ENCODE measurements around the gene TMEM250.
"Not testable (repeated sequence)": the region's sequence is repeated elsewhere in the genome, so short reads cannot be mapped to it uniquely, and the experiment has no call there.

TMEM250 gene

DNA sequence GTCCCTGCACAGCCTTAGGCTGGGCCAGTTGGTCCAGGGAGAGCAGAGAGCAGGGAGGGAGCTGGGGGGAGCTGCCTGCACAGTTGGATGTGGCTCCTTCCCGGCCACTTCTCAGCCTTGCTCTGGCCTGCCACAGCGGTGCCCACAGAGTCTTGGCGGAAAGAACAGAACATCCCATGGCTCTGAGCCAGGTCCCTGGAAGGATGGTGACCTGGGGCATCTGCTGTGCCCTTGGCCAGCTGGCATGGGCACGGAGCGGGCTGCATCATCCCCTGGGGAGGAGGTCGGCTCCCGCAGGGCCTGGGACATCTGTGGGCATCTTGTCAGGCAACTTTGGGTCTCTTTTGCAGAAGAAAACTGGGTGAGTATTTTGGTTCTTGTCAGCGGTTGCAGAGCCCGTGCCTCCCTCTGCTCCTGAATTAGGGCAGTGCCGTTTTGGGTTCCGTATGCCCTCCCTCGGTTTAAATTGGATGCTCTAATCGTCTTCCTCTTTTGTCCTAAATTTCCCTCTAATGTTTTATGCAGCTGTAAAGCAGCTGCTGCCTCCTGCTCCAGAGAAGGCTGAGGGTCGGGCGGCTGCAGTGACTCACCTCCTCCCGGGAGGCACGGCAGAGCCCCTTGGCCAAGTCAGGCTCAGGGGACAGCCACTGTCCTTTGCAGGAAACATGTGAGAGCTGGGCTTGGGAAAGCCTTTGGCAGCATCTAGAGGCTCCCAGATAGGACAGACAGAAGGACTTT, 13.1 kb downstream of the TMEM250 start:
- Mint-ChIP-seq H3K36me3 (ENCODE audit: low read depth) (no peaks in the 10 kb centered on the region), H3K4me1 (ENCODE audit: low read depth) (peaks cover 20% of the 10 kb centered on the region), H3K27ac (no peak overlapping the region), H3K9me3 (no peaks in the 10 kb centered on the region), H3K27me3 (ENCODE audit: low read depth) (no peaks in the 10 kb centered on the region), H3K4me3 (no peak overlapping the region)
- no peak for DNase-seq (ENCODE audit: low spot score)

DNA sequence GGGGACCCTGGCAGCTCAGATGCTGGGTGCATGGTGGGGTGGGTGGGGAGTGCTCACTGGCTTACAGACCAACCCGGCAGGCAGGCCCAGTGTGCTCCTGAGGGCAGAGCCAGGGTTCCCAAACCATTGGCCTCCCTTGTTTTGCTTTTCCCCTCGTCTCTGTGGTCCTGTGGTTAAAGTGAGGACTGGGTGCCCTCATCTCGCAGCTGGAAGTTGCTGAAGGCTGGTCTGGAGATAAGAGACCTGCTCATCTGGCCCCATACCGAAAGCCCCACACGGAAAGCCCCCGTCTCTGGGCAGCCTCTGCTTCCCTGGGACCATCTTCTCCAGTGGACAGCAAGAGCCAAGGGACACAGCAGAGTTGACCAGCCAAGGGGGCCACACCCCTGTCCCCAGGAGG, 13.8 kb downstream of the TMEM250 start:
- Mint-ChIP-seq H3K36me3 (ENCODE audit: low read depth) (no peaks in the 10 kb centered on the region), H3K27ac (no peak overlapping the region), H3K27me3 (ENCODE audit: low read depth) (no peaks in the 10 kb centered on the region), H3K4me1 (ENCODE audit: low read depth) (peaks cover 18% of the 10 kb centered on the region), H3K4me3 (no peak overlapping the region), H3K9me3 (no peaks in the 10 kb centered on the region)
- no peak for DNase-seq (ENCODE audit: low spot score)

DNA sequence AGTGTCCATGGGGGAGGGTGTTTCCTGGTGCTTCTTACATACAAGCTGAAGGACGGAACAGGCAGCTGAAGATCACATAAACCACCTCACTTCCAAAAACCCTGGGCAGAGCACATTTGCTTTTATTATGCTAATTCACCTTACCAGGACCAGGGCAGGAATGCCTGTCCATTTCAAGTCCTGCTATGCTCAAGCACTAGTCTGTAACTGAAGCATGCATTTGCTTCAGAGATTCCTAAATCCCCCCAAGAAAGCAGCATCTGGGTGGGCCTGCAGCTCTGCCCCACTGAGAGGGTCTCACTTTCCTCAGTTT, 14.2 kb downstream of the TMEM250 start:
- Mint-ChIP-seq H3K4me3 (no peak overlapping the region), H3K4me1 (ENCODE audit: low read depth) (peaks cover 17% of the 10 kb centered on the region), H3K36me3 (ENCODE audit: low read depth) (no peaks in the 10 kb centered on the region), H3K27me3 (ENCODE audit: low read depth) (no peaks in the 10 kb centered on the region), H3K9me3 (no peaks in the 10 kb centered on the region), H3K27ac (no peak overlapping the region)
- DNase-seq (ENCODE audit: low spot score) = no peak

DNA sequence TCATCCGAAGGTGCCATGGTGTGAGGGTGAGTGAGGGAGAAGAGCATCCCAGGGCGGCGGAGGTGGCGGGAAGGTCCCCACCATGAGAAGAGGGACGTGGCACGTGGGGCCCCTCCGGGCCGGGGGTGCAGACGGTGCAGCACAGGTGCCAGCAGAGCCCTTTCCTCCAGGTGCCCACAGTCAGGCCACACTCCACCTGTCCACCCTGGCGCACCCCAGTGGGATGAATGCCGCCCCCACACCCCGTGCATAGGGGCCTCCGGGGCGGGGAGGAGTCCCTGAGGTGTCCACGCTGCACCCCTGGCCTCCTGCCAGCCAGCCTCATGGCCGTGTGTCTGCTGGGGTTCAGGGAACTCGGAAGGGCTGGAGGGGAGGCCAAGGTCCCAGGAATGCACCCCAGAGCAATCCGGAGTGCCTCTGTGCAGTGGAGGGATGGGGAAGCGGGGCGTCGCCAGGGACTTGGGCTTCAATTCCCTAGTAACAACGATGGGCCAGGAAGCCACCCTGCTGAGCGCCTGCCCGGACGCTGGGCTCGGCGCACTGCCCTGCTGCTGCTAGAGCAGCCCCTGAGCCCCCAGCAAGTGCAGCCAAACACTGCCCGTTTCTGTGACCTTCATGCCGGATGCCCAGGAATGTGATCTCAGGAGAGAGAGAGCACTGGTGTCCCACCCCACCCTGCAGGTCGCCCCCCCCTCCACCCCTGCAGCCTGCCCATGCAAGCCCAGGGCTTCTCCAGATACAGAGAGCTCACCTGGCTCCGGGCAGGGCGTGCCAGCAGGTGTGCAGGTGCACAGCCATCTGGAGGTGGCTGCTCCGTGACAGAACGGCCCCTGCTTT, 14.8 kb downstream of the TMEM250 start:
- Mint-ChIP-seq H3K27ac (no peak overlapping the region), H3K9me3 (no peaks in the 10 kb centered on the region), H3K27me3 (ENCODE audit: low read depth) (no peaks in the 10 kb centered on the region), H3K4me1 (ENCODE audit: low read depth) (peaks cover 20% of the 10 kb centered on the region), H3K36me3 (ENCODE audit: low read depth) (no peaks in the 10 kb centered on the region), H3K4me3 (no peak overlapping the region)
- no peak for DNase-seq (ENCODE audit: low spot score)

DNA sequence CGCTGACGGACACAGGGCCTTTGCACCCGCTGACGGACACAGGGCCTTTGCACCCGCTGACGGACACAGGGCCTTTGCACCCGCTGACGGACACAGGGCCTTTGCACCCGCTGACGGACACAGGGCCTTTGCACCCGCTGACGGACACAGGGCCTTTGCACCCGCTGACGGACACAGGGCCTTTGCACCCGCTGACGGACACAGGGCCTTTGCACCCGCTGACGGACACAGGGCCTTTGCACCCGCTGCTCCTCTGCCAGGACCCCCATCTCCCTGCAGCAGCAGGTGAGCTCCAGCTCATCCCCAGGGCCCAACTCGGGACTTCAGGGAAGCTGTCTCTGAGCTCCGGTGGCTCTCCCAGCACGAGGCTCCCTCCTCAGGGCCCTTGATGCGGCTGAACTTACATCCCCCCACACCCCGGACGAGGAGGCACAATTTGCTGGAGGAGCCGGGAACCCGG, 17.0 kb downstream of the TMEM250 start:
- not testable (repeated sequence) for H3K4me1 Mint-ChIP-seq (ENCODE audit: low read depth); H3K36me3 Mint-ChIP-seq (ENCODE audit: low read depth); H3K27ac Mint-ChIP-seq; H3K27me3 Mint-ChIP-seq (ENCODE audit: low read depth); H3K4me3 Mint-ChIP-seq; H3K9me3 Mint-ChIP-seq; DNase-seq (ENCODE audit: low spot score)

DNA sequence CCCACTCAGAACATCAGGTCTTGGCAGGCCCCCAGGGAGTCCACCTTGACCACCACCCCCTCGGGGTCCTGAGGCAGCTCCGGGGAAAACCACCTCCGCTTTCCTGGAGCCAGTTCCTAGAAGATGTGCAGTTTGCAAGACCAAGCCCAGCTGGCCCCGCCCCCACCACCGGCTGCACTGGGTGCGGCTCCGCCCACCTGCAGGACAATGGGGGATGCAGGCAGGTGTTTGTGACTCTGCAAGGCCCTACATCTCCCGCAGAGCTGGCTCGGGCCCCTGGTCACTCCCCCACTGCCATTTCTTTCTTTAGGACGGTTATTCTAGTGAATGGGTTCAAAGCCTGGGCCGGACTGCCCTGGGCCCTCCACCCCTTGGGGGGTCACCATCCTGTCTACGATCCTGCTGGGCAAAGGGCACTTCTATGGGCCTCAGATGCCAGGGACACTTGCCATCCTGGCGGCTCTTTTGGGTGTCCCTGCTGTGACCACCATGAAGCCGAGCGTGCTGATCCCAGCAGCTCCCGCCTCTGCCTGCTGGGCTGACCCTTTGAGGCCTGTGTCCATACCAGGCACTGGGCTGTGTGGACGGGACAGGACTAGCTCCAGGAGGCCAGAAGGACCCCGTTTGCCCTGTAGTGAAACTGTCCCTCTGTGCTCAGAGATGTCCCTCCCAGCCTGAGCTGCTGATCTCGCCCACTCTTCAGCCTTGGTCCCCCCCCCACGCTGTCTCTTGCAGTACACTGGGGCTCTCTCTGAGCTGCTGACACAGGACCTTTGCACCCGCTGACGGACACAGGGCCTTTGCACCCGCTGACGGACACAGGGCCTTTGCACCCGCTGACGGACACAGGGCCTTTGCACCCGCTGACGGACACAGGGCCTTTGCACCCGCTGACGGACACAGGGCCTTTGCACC, 17.7 kb downstream of the TMEM250 start:
- no peak for DNase-seq (ENCODE audit: low spot score)
- Mint-ChIP-seq H3K4me1 (ENCODE audit: low read depth) (peaks cover 4% of the 10 kb centered on the region), H3K36me3 (ENCODE audit: low read depth) (no peaks in the 10 kb centered on the region), H3K4me3 (no peak overlapping the region), H3K9me3 (no peaks in the 10 kb centered on the region), H3K27me3 (ENCODE audit: low read depth) (peaks cover 11% of the 10 kb centered on the region), H3K27ac (no peak overlapping the region)

DNA sequence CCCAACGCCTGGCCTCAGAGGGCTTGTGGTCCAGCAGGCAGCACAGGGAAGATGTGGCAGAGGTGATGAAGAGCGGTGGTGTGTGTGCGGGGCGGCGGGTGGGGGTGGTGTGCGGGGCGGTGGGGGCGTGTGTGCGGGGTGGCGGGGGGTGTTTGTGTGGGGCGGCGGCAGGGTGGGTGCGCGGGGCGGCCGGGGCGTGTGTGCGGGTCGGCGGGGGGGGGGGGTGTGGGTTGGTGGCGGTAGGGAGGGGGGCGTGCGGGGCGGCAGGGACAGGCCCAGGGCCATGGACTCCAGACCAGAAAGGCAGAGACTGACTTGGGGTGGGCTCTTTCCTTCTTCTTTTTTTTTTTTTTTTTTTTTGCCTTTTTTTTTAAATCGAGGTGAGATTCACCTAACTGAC, 19.1 kb downstream of the TMEM250 start:
- no peaks in the 10 kb centered on the region for H3K9me3 Mint-ChIP-seq
- H3K27ac Mint-ChIP-seq = no peak overlapping the region
- peaks cover 11% of the 10 kb centered on the region for H3K27me3 Mint-ChIP-seq (ENCODE audit: low read depth)
- no peak for DNase-seq (ENCODE audit: low spot score)
- H3K36me3 Mint-ChIP-seq (ENCODE audit: low read depth) = no peaks in the 10 kb centered on the region
- peaks cover 3% of the 10 kb centered on the region for H3K4me1 Mint-ChIP-seq (ENCODE audit: low read depth)
- H3K4me3 Mint-ChIP-seq = no peak overlapping the region

DNA sequence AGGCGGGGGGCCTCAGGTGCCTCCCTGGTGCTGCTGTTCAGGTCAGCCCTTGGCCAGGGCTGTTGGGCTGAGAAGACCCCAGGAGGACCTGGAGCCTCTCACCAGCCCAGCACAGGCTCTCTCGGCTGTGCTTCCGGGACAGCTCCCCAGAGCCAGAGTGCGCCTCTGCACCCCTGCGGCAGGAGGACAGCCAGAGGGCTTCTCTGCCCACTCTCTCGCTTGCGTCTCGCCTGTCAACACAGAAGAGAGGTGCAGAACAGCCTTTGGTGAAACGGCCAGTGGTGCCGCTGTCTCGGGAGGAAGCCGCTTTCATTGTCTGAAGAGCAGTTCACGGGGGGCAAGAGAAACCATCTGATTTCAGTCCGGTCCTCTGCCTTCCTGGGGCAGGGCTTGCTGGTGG, 19.8 kb downstream of the TMEM250 start:
- no peaks in the 10 kb centered on the region for H3K36me3 Mint-ChIP-seq (ENCODE audit: low read depth)
- peaks cover 11% of the 10 kb centered on the region for H3K27me3 Mint-ChIP-seq (ENCODE audit: low read depth)
- H3K4me3 Mint-ChIP-seq = no peak overlapping the region
- H3K27ac Mint-ChIP-seq = no peak overlapping the region
- DNase-seq (ENCODE audit: low spot score) = no peak
- no peaks in the 10 kb centered on the region for H3K9me3 Mint-ChIP-seq
- peaks cover 3% of the 10 kb centered on the region for H3K4me1 Mint-ChIP-seq (ENCODE audit: low read depth)

DNA sequence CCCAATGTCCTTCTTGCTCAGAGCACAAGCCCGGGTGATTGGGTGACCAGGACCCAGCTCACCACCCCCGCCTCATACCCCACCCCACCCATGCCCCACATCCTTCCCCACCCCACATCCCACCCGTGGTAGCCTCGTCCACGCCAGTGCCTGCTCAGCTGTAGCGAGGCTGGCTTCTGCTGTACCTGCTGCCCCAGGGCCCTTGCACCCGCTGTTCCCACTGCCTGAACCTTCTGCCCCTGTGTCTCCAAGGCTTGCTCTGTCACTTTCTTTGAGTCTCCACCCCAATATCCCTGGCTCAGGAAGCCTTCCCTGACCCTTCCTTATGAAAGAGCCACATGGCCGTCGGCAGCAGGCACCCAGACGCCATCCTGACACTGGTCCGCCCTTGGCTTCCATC, 20.5 kb downstream of the TMEM250 start:
- peaks cover 15% of the 10 kb centered on the region for H3K27me3 Mint-ChIP-seq (ENCODE audit: low read depth)
- H3K36me3 Mint-ChIP-seq (ENCODE audit: low read depth) = no peaks in the 10 kb centered on the region
- H3K9me3 Mint-ChIP-seq = no peaks in the 10 kb centered on the region
- H3K4me1 Mint-ChIP-seq (ENCODE audit: low read depth) = peaks cover 3% of the 10 kb centered on the region
- H3K27ac Mint-ChIP-seq = no peak overlapping the region
- no peak for DNase-seq (ENCODE audit: low spot score)
- H3K4me3 Mint-ChIP-seq = no peak overlapping the region

DNA sequence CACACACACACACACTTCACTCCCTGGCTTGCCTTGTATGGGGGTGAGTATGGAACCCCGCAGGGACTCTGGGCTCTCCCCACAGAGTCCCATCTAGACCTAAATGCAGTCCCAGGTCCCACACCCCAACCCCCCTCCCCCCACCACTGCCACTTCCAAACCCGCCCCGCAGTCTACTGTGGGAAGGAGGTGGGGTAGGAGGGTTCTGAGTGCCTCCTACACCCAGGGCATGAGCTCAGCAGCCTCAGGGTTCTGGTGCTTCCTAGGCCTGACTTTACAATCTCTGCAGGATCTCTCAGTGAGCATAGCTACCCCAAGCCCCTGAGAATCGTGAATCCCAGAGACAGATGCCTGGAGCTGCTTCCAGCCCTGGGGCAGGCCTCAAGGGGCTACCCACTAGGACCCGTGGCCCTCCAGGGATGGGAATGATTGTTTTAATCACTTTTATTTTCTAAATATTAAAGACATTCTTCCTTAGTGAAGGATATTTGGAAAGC, 22.1 kb downstream of the TMEM250 start:
- H3K4me3 Mint-ChIP-seq = peak overlapping the region; percentile 59
- H3K27me3 Mint-ChIP-seq (ENCODE audit: low read depth) = peaks cover 20% of the 10 kb centered on the region

DNA sequence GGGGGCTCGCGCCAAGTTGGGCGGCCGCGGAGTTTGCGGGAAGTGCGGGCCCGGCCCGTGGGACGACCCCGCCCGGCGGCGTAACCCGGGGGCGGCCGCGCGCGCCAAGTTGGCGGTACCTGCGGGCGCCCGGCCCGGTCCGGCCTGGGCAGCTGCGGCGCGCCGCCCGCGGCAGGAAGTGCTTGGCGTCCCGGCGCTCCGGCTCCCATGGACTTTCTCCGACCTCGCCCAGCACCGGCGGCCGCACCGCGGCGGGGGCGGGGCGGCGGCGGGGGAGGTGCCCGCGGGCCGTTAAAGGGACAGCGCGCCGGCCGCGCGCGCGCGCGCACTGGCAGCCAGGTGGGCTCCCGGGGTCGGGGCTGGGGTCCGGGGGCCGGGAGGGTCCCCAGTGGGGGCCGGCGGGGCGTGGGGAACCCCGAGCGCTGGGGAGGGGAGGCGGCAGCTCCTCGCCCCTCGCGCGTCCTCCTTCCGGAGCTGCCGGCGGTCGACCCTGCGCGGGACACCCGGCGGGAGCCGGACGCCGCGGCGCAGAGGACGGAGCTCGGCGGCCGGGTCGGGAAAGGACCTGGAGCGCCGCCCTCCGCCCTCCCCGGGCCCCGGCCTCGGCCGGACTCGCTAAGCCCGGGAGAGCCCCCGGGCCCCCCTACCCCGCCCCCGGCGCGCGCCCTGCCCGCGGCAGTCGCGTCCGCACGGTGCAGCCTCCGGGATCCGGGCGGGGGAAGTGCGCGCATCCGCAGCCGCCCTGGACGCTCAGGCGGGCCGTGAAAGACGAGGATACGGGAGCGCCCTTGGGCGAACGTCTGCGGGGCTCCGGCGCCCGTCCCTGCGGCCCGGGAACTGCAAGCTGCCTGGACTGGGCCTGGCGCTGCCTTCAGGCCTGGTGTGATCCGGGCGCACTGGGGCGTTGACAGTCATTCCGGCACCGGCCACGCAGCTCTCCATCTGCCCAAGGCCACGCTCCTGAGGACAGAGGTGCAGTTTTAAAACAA, 23.3 kb downstream of the TMEM250 start, which contains the start of gene NACC2:
TSS of gene NACC2 (minus strand) at position 220 of the 989 bp plus-strand sequence. CDS start 44,768 bp downstream, outside the sequence.
- no peaks in the 10 kb centered on the region for H3K36me3 Mint-ChIP-seq (ENCODE audit: low read depth)
- peaks cover 3% of the 10 kb centered on the region for H3K4me1 Mint-ChIP-seq (ENCODE audit: low read depth)
- peak; percentile 35 for DNase-seq (ENCODE audit: low spot score)
- H3K9me3 Mint-ChIP-seq = no peaks in the 10 kb centered on the region
- H3K4me3 Mint-ChIP-seq = peak within 1 kb of the TSS; percentile 66
- peaks cover 20% of the 10 kb centered on the region for H3K27me3 Mint-ChIP-seq (ENCODE audit: low read depth)
- no peak within 1 kb of the TSS for H3K27ac Mint-ChIP-seq

More for the DNA sequence above, 22.1 kb downstream of the TMEM250 start:
- Mint-ChIP-seq H3K36me3 (ENCODE audit: low read depth) (no peaks in the 10 kb centered on the region), H3K9me3 (no peaks in the 10 kb centered on the region), H3K4me1 (ENCODE audit: low read depth) (peaks cover 3% of the 10 kb centered on the region), H3K27ac (no peak overlapping the region)
- DNase-seq (ENCODE audit: low spot score) = no peak

DNA sequence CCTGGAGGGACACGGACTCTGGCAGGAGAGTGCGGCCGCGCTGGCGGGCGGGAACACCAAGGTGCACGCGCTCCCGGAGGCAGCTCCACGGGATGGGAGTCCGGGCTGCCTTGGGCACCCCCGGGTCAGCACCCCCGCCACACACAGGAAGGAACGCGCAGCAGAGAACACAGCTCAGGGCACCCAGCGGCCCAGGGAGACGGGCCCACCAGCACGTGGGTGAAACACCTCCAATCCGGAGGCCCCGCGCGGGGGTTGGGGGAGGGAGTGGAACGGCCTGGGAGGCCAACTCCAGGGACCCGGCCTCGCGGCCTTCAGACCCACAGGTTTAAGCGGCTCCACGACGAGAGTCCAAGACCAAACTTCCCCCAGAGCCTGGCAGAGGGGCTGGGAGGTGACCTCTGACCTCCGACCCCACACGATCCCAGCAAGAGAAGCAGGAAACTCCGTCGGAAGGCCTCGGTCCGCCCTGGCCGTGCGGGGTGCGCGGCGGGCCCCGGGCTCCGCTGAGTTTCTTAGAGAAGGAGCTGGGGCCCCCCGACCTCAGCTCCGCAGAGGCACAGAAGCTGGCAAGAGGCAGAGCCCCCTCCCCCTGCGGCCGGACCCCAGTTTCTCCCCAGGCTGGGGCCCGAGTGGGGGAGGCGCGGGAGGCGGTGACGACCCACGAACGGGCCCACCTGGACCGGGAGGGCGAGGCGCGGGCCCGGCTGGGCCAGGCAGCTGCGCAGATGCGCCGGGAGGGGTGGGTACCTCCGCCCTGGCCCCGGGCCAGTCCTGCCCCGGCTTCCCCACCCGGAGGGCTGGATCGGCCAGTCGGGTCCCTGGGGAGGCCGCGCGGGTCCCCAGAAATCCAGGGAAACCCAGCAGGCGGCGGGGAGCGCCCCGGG, 24.4 kb downstream of the TMEM250 start:
- Mint-ChIP-seq H3K27me3 (ENCODE audit: low read depth) (peaks cover 20% of the 10 kb centered on the region), H3K36me3 (ENCODE audit: low read depth) (no peaks in the 10 kb centered on the region), H3K4me3 (peak overlapping the region; percentile 66), H3K4me1 (ENCODE audit: low read depth) (peaks cover 7% of the 10 kb centered on the region), H3K9me3 (no peaks in the 10 kb centered on the region), H3K27ac (no peak overlapping the region)
- DNase-seq (ENCODE audit: low spot score) = no peak
